H1 (cell line): ENCODE measurements around the gene CMIP. TPM values are rescaled to one million over a fixed set of nuclear protein-coding genes. Genes with fewer than 3 reads are reported as not detected.

Experiments
- CTCF ChIA-PET: fragments of 300-600 bp; sonication (Branson Sonifier 250); formaldehyde crosslinking; loops from one replicate; lab custom pipeline; 2021; ENCODE audit not compliant: partially characterized antibody; lab: Charles Lee
- POLR2A ChIA-PET: fragments of 300-600 bp; sonication (Branson Sonifier 250); formaldehyde crosslinking; loops from one replicate; lab custom pipeline; 2021; ENCODE audit warnings: inconsistent platforms; ENCODE audit not compliant: partially characterized antibody; lab: Charles Lee
- DNase-seq, 2 experiments: peaks; one replicate each; pipeline versions ENCODE4 v3.0.0 to v3.0.0-alpha.2; 2010 to 2022; ENCODE audit warnings: low spot score in 2 of 2, low read depth in 1 of 2, mixed read lengths in 1 of 2
- FAIRE-seq: peaks from 2 replicates; lab custom pipeline; 2011; peaks lifted over from hg19 to GRCh38; lab: Jason Lieb, UNC
- H2AFZ ChIP-seq: 2 replicates; pipeline ENCODE4 v1.8.1; 2012; ENCODE audit warnings: low read length, inconsistent platforms
- H2AK5ac ChIP-seq: 2 replicates; pipeline ENCODE4 v1.6.1; 2013; ENCODE audit warnings: low read depth, low read length
- H2BK120ac ChIP-seq: replicated peaks from 2 replicates; pipeline ENCODE3; 2013; ENCODE audit warnings: low read depth, low read length, inconsistent platforms
- H2BK12ac ChIP-seq: 2 replicates; pipeline ENCODE4 v1.6.1; 2013; ENCODE audit warnings: low read depth, low read length
- H2BK15ac ChIP-seq: 2 replicates; pipeline ENCODE4 v1.6.1; 2013; ENCODE audit warnings: low read length
- H2BK20ac ChIP-seq: 2 replicates; pipeline ENCODE4 v1.6.1; 2013; ENCODE audit warnings: low read length
- H2BK5ac ChIP-seq: 2 replicates; pipeline ENCODE4 v1.6.1; 2013; ENCODE audit warnings: low read depth, low read length
- H3K14ac ChIP-seq: 2 replicates; pipeline ENCODE4 v1.6.1; 2013; ENCODE audit warnings: inconsistent platforms; ENCODE audit not compliant: insufficient read length
- H3K18ac ChIP-seq: 2 replicates; pipeline ENCODE4 v1.6.1; 2013; ENCODE audit warnings: low read length; ENCODE audit errors: extremely low read depth
- H3K23ac ChIP-seq: 2 replicates; pipeline ENCODE4 v1.6.1; 2013; ENCODE audit warnings: inconsistent platforms; ENCODE audit not compliant: insufficient read length
- H3K23me2 ChIP-seq: 2 replicates; pipeline ENCODE4 v1.6.1; 2013; ENCODE audit warnings: low read depth, low read length
- H3K27ac ChIP-seq: 2 replicates; pipeline ENCODE4 v1.6.1; 2011; ENCODE audit warnings: low read depth, low read length, inconsistent platforms
- H3K27me3 ChIP-seq, 4 experiments: replicated peaks in 1 of 4; 1 replicate in 1 of 4; 2 replicates in 3 of 4; pipeline versions ENCODE4 v1.6.1 to v1.8.1; 2011 to 2013; ENCODE audit warnings: low read length in 3 of 4, mild to moderate bottlenecking in 3 of 4, inconsistent platforms in 2 of 4, mixed read lengths in 2 of 4, moderate library complexity in 1 of 4; ENCODE audit not compliant: control insufficient read depth in 3 of 4, insufficient read depth in 3 of 4; ENCODE audit errors: extremely low read depth in 1 of 4
- H3K36me3 ChIP-seq, 4 experiments: 2 replicates each; pipeline versions ENCODE4 v1.6.1 to v1.8.1; 2011 to 2013; ENCODE audit warnings: mild to moderate bottlenecking in 4 of 4, low read length in 3 of 4, moderate library complexity in 2 of 4, control low read depth in 1 of 4, inconsistent platforms in 1 of 4; ENCODE audit not compliant: insufficient read depth in 4 of 4, control insufficient read depth in 2 of 4
- H3K4ac ChIP-seq: replicated peaks from 2 replicates; pipeline ENCODE3; 2013; ENCODE audit warnings: low read length, low read depth, mixed read lengths, inconsistent platforms; ENCODE audit not compliant: insufficient read length
- H3K4me1 ChIP-seq, 4 experiments: replicated peaks in 1 of 4; 1 replicate in 1 of 4; 2 replicates in 3 of 4; pipeline versions ENCODE4 v1.6.1 to v1.8.1; 2011 to 2013; ENCODE audit warnings: low read length in 3 of 4, inconsistent platforms in 2 of 4, mixed read lengths in 1 of 4; ENCODE audit not compliant: insufficient read depth in 4 of 4, control insufficient read depth in 3 of 4
- H3K4me2 ChIP-seq, 2 experiments: 2 replicates each; pipeline versions ENCODE4 v1.6.1 to v1.8.1; 2011 to 2013; ENCODE audit warnings: low read depth in 2 of 2, low read length in 2 of 2, control low read depth in 1 of 2, inconsistent platforms in 1 of 2, mild to moderate bottlenecking in 1 of 2; ENCODE audit not compliant: insufficient read depth in 1 of 2
- H3K4me3 ChIP-seq, 4 experiments: fragments of 200-600, 300-600 bp in 1 of 4; sonication (generic), shearing (Covaris generic), sonication (Bioruptor Twin) in 1 of 4; 2 replicates each; pipeline versions ENCODE4 v1.5.1 to v1.8.1; 2011 to 2016; ENCODE audit warnings: low read length in 4 of 4, low read depth in 3 of 4, control low read depth in 2 of 4, inconsistent platforms in 2 of 4, mild to moderate bottlenecking in 2 of 4, mixed read lengths in 1 of 4, moderate library complexity in 1 of 4; ENCODE audit not compliant: insufficient read depth in 2 of 4; ENCODE audit errors: extremely low read depth in 1 of 4
- H3K56ac ChIP-seq: replicated peaks from 2 replicates; pipeline ENCODE3; 2013; ENCODE audit warnings: low read depth, mild to moderate bottlenecking, mixed read lengths, low read length, inconsistent platforms; ENCODE audit not compliant: insufficient read length
- H3K79me1 ChIP-seq: 2 replicates; pipeline ENCODE4 v1.6.1; 2013; ENCODE audit warnings: low read depth, low read length, control low read depth
- H3K79me2 ChIP-seq, 2 experiments: 2 replicates each; pipeline versions ENCODE4 v1.6.1 to v1.8.1; 2012 to 2013; ENCODE audit warnings: low read length in 2 of 2, mild to moderate bottlenecking in 2 of 2, inconsistent platforms in 1 of 2; ENCODE audit not compliant: insufficient read depth in 2 of 2, control insufficient read depth in 1 of 2
- H3K9ac ChIP-seq, 4 experiments: replicated peaks in 1 of 4; 1 replicate in 1 of 4; 2 replicates in 3 of 4; pipeline versions ENCODE4 v1.6.1 to v1.8.1; 2011 to 2013; ENCODE audit warnings: low read depth in 3 of 4, low read length in 3 of 4, control low read depth in 2 of 4, mild to moderate bottlenecking in 2 of 4, moderate library complexity in 2 of 4, inconsistent platforms in 1 of 4; ENCODE audit errors: extremely low read depth in 1 of 4
- H3K9me3 ChIP-seq, 2 experiments: 2 replicates each; pipeline versions ENCODE4 v1.6.1 to v1.8.1; 2012 to 2013; ENCODE audit warnings: mild to moderate bottlenecking in 2 of 2, moderate library complexity in 2 of 2, control low read depth in 1 of 2, inconsistent platforms in 1 of 2, low read depth in 1 of 2, low read length in 1 of 2, mixed read lengths in 1 of 2; ENCODE audit not compliant: insufficient read depth in 2 of 2
- H4K20me1 ChIP-seq, 2 experiments: replicated peaks in 1 of 2; 2 replicates each; pipeline versions ENCODE3 to v1.8.1; 2011 to 2013; ENCODE audit warnings: inconsistent platforms in 2 of 2, low read length in 2 of 2, mild to moderate bottlenecking in 1 of 2; ENCODE audit not compliant: insufficient read depth in 2 of 2, control insufficient read depth in 1 of 2
- H4K5ac ChIP-seq: 2 replicates; pipeline ENCODE4 v1.6.1; 2013; ENCODE audit warnings: low read length, low read depth, mixed read lengths, inconsistent platforms; ENCODE audit not compliant: insufficient read length
- H4K8ac ChIP-seq: 2 replicates; pipeline ENCODE4 v1.8.0; 2013; ENCODE audit warnings: mild to moderate bottlenecking, moderate library complexity, low read length, inconsistent platforms; ENCODE audit not compliant: insufficient read depth; ENCODE audit errors: extremely low read depth
- H4K91ac ChIP-seq: replicated peaks from 2 replicates; pipeline ENCODE3; 2013; ENCODE audit warnings: low read length, mixed read lengths, inconsistent platforms; ENCODE audit not compliant: insufficient read length
- ASH2L ChIP-seq: fragments of 200-600, 300-600 bp; sonication (generic); IDR thresholded peaks from one replicate; pipeline ENCODE4 v1.7.1; 2017; ENCODE audit warnings: low read length
- ATF2 ChIP-seq: IDR thresholded peaks from 2 replicates; pipeline ENCODE4 v1.6.1; 2012; ENCODE audit warnings: low read length, inconsistent platforms
- CBX5 ChIP-seq: fragments of 300-800, 300-1000 bp; sonication (generic); IDR thresholded peaks from 2 replicates; pipeline ENCODE4 v1.7.1; 2016; ENCODE audit warnings: antibody characterized with exemption, low read length, low read depth
- CEBPB ChIP-seq: IDR thresholded peaks from 2 replicates; pipeline ENCODE4 v1.6.1; 2012; ENCODE audit warnings: low read depth, low read length
- CHD1 ChIP-seq: IDR thresholded peaks from 2 replicates; pipeline ENCODE4 v1.6.1; 2012; ENCODE audit warnings: low read depth, low read length, improper control_type of control experiment
- CTBP2 ChIP-seq: IDR thresholded peaks from 2 replicates; pipeline ENCODE4 v1.7.0; 2011; ENCODE audit warnings: borderline replicate concordance, mild to moderate bottlenecking, moderate library complexity, mixed read lengths, low read length; ENCODE audit not compliant: insufficient read depth, insufficient read length
- FOSL1 ChIP-seq: IDR thresholded peaks from 2 replicates; pipeline ENCODE4 v1.6.1; 2011; ENCODE audit warnings: mild to moderate bottlenecking, low read depth, low read length, moderate library complexity; ENCODE audit not compliant: insufficient read depth
- SP1 ChIP-seq: IDR thresholded peaks from 2 replicates; pipeline ENCODE4 v1.6.1; 2011; ENCODE audit warnings: low read depth, low read length
- TAF7 ChIP-seq: optimal IDR thresholded peaks from 2 replicates; pipeline ENCODE3; 2011; ENCODE audit warnings: low read depth, mild to moderate bottlenecking, inconsistent platforms, low read length, moderate library complexity, borderline replicate concordance
- TBP ChIP-seq: IDR thresholded peaks from 2 replicates; pipeline ENCODE4 v1.6.1; 2011; ENCODE audit warnings: low read depth, low read length, improper control_type of control experiment
- WGBS, 2 experiments: shearing (Covaris generic) in 1 of 2; methylation state at CpG; one replicate each; pipeline versions ENCODE4 v1.1.6 to v1.1.7; 2013 to 2015; ENCODE audit warnings: low lambda C conversion rate in 2 of 2, mixed read lengths in 2 of 2, inconsistent platforms in 1 of 2, low coverage in 1 of 2, missing lambda C conversion rate in 1 of 2; ENCODE audit not compliant: insufficient replicate concordance in 2 of 2, insufficient coverage in 1 of 2, insufficient read length in 1 of 2; ENCODE audit errors: extremely low coverage in 1 of 2, missing lambda C conversion rate in 1 of 2; 5-methylcytosine and 5-hydroxymethylcytosine counted together
- polyA plus RNA-seq, 7 experiments: library from polyadenylated mRNA; depleted of rRNA in 3 of 7; stranded (reverse) in 5 of 7; unstranded in 2 of 7; fragments of >200 nt in 5 of 7; fragments of 200-250 nt in 2 of 7; gene quantifications; 1 replicate in 5 of 7; 2 replicates in 1 of 7; 4 replicates in 1 of 7; pipeline versions ENCODE4 v1.2.1 to v1.2.3, GENCODE V29; 2011 to 2013; ENCODE audit warnings: missing spikeins in 2 of 7, mixed read lengths in 2 of 7
- total RNA-seq: library from RNA; stranded (reverse); fragmentation: NEBNext Ultra II Directional; extraction: Animal tissue kit (Norgen Biotek cat#: 25700); gene quantifications from 2 replicates; pipeline ENCODE4 v1.2.1, GENCODE V29; 2021

Gene CMIP
- total and polyA plus RNA-seq, 2 of the 8 experiments (the other 6 are each of a cell fraction or from before 2014, with no cell fraction given), result 7.9 to 53.2 TPM

- ChIA-PET POLR2A (no interaction called here), CTCF (interaction anchor here (0.9 to 2.7 kb wide), 5 partner anchors 9 to 150 kb away, joined by 3 to 10 read pairs (median 6); no protein-coding TSS in a partner anchor)
- FAIRE-seq, result no peak
- Histone ChIP-seq H3K79me2 (peaks cover 0 to 90% of the 10 kb centered on the region in 2 experiments), H3K14ac (no peak overlapping the region), H3K27me3 (no peaks in the 10 kb centered on the region), H3K9me3 (no peaks in the 10 kb centered on the region), H3K36me3 (no peaks in the 10 kb centered on the region), H4K20me1 (peaks cover 12 to 44% of the 10 kb centered on the region in 2 experiments), H3K56ac (no peak overlapping the region), H2BK5ac (peak overlapping the region; percentile 5; the same call in 1 of the 2 replicates), H3K27ac (no peak overlapping the region), H4K91ac (no peak overlapping the region), H4K8ac (no peak overlapping the region; the same call in 1 of the 2 replicates), H3K23me2 (peaks cover 3% of the 10 kb centered on the region; the same call in 1 of the 2 replicates), H3K9ac (no peak overlapping the region), H2BK20ac (no peak overlapping the region), H2BK12ac (no peak overlapping the region), H2BK15ac (no peak overlapping the region), H2BK120ac (no peak overlapping the region), H3K4ac (no peak overlapping the region), H2AK5ac (0 out of 2 replicates have a peak overlapping the region, but pooled peaks have one; percentile 24), H4K5ac (no peak overlapping the region), H3K18ac (no peak overlapping the region), H3K23ac (no peak overlapping the region), H3K4me2 (no peak overlapping the region), H3K4me1 (peaks cover 0 to 8% (median 2%) of the 10 kb centered on the region in 4 experiments; a peak in 4 of 7 replicates), H2AFZ (no peak overlapping the region), H3K79me1 (peaks cover 58% of the 10 kb centered on the region), H3K4me3 (no peak overlapping the region)
- WGBS, 2 experiments, result 86% methylated on average over 14 of the region's 15 CpGs; no CpG with 5 or more reads in 1 of the 2 experiments
- DNase-seq, result no peak
- no peak for TF ChIP-seq CTBP2
- no peak for TF ChIP-seq ASH2L
- no peak for TF ChIP-seq CBX5
- no peak for TF ChIP-seq CEBPB
- TF ChIP-seq TAF7, result no peak
- no peak for TF ChIP-seq SP1
- no peak for TF ChIP-seq FOSL1
- TF ChIP-seq TBP, result no peak
- no peak for TF ChIP-seq ATF2
- no peak for TF ChIP-seq CHD1
Measured at GRCh38 chr16:81547194-81547938, 102.8 kb downstream of the CMIP start.
